Transverse colon (tissue), 3 donors: ENCODE results near the gene SUGCT.

Source experiments
- EP300 ChIP-seq: sonication (generic); formaldehyde crosslinking; IDR thresholded peaks from one replicate; pipeline ENCODE4 v1.6.1; 2017; ENCODE audit warnings: antibody characterized with exemption, low read depth
- POLR2A ChIP-seq: fragments of 450-650 bp; IDR thresholded peaks from one replicate; pipeline ENCODE4 v1.6.1; 2016; ENCODE audit warnings: antibody characterized with exemption, mild to moderate bottlenecking, moderate library complexity
- TF ChIP-seq, protein P1 (sequence below), 5 experiments: fragments of 200-600 bp in 3 of 5; fragments of 450-650 bp in 2 of 5; sonication (generic) in 3 of 5; IDR thresholded peaks; 1 replicate in 2 of 5; 2 replicates in 3 of 5; pipeline ENCODE4 v1.5.1; 2016 to 2017; ENCODE audit warnings: antibody characterized with exemption in 5 of 5, inconsistent platforms in 3 of 5, mild to moderate bottlenecking in 2 of 5, moderate library complexity in 1 of 5

- TF ChIP-seq POLR2A: no peak
- TF ChIP-seq, protein P1, sequence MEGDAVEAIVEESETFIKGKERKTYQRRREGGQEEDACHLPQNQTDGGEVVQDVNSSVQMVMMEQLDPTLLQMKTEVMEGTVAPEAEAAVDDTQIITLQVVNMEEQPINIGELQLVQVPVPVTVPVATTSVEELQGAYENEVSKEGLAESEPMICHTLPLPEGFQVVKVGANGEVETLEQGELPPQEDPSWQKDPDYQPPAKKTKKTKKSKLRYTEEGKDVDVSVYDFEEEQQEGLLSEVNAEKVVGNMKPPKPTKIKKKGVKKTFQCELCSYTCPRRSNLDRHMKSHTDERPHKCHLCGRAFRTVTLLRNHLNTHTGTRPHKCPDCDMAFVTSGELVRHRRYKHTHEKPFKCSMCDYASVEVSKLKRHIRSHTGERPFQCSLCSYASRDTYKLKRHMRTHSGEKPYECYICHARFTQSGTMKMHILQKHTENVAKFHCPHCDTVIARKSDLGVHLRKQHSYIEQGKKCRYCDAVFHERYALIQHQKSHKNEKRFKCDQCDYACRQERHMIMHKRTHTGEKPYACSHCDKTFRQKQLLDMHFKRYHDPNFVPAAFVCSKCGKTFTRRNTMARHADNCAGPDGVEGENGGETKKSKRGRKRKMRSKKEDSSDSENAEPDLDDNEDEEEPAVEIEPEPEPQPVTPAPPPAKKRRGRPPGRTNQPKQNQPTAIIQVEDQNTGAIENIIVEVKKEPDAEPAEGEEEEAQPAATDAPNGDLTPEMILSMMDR (IDR thresholded peaks at IDR 0.05): no peak
- TF ChIP-seq EP300: no peak
Observed at GRCh38 chr7:40826411-40827221, 691.8 kb downstream of the SUGCT start.
